ENCODE data around the gene NLGN1. TPM values are rescaled to one million over a fixed set of nuclear protein-coding genes. Genes with fewer than 3 reads are reported as not detected.

NLGN1 gene
- total RNA-seq, 1 experiment from 2014 or later: 5.2 TPM

DNA sequence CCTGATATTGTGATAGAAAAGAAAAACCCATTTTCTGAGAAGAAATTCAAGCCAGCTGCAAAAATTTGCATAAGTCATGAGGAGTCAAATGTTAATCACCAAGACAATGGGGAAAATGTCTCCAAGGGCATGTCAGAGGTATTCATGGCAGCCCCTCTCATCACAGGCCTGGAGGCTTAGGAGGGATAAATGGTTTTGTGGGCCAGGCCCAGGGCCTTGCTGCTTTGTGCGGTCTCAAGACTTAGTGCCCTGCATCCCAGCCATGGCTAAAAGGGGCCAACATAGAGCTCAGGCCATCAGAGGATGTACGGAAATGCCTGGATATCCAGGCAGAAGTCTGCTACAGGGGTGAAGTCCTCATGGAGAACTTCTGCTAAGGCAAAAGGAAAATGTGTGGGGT, 631.1 kb downstream of the NLGN1 start:
- no peak overlapping the region for H2BK5ac ChIP-seq (ENCODE audit: insufficient read length, low read length)

More for the DNA sequence above, 631.1 kb downstream of the NLGN1 start:
- H3K4me2 ChIP-seq (ENCODE audit: insufficient read depth, insufficient read length, low read length): no peak overlapping the region
- H2AFZ ChIP-seq (ENCODE audit: low read length): no peak overlapping the region
- no peaks in the 10 kb centered on the region for H3K4me1 ChIP-seq (ENCODE audit: insufficient read depth, low read length)
- no peak overlapping the region for H3K23ac ChIP-seq (ENCODE audit: insufficient read length, low read depth, low read length)
- H3K18ac ChIP-seq (ENCODE audit: insufficient read length, low read depth, low read length): no peak overlapping the region
- H2BK15ac ChIP-seq (ENCODE audit: low read depth, low read length): no peak overlapping the region
- H3K4me3 Mint-ChIP-seq: no peak overlapping the region
- no peak overlapping the region for H3T11ph ChIP-seq (ENCODE audit: low read length)
- H4K5ac ChIP-seq (ENCODE audit: insufficient read length, low read depth, low read length): no peak overlapping the region
- H3K23me2 ChIP-seq (ENCODE audit: insufficient read length, low read depth, low read length, poor library complexity, severe bottlenecking): no peaks in the 10 kb centered on the region
- H3K56ac ChIP-seq (ENCODE audit: insufficient read length, low read depth, low read length): no peak overlapping the region
- peaks cover 1% of the 10 kb centered on the region; the same call in 1 of the 2 replicates for H3K27me3 Mint-ChIP-seq (ENCODE audit: low read depth)
- no peak overlapping the region for H3K14ac ChIP-seq (ENCODE audit: insufficient read depth, low read length)
- H2BK12ac ChIP-seq (ENCODE audit: insufficient read length, low read depth, low read length): no peak overlapping the region
- H3K79me1 ChIP-seq (ENCODE audit: insufficient read depth, low read depth, low read length, poor library complexity, severe bottlenecking): no peaks in the 10 kb centered on the region
- H2AK5ac ChIP-seq (ENCODE audit: insufficient read length, low read length): no peak overlapping the region
- TF ChIP-seq, protein P1, sequence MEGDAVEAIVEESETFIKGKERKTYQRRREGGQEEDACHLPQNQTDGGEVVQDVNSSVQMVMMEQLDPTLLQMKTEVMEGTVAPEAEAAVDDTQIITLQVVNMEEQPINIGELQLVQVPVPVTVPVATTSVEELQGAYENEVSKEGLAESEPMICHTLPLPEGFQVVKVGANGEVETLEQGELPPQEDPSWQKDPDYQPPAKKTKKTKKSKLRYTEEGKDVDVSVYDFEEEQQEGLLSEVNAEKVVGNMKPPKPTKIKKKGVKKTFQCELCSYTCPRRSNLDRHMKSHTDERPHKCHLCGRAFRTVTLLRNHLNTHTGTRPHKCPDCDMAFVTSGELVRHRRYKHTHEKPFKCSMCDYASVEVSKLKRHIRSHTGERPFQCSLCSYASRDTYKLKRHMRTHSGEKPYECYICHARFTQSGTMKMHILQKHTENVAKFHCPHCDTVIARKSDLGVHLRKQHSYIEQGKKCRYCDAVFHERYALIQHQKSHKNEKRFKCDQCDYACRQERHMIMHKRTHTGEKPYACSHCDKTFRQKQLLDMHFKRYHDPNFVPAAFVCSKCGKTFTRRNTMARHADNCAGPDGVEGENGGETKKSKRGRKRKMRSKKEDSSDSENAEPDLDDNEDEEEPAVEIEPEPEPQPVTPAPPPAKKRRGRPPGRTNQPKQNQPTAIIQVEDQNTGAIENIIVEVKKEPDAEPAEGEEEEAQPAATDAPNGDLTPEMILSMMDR (conservative IDR thresholded peaks at IDR 0.05): no peak
- H3K9ac ChIP-seq (ENCODE audit: extremely low read depth, insufficient read length, low read length): no peak overlapping the region
- peaks cover 31 to 35% of the 10 kb centered on the region in 2 experiments for H3K9me3 Mint-ChIP-seq
- peaks cover 15% of the 10 kb centered on the region for H3K9me3 ChIP-seq (ENCODE audit: control insufficient read depth, low read depth, low read length)
- H4K91ac ChIP-seq (ENCODE audit: insufficient read length, low read depth, low read length): no peak overlapping the region
- peaks cover 21 to 41% (median 29%) of the 10 kb centered on the region in 3 experiments for H3K36me3 Mint-ChIP-seq (ENCODE audit: insufficient read depth in 1 of 3, low read depth in 3 of 3)
- no peak overlapping the region for H3K27ac ChIP-seq (ENCODE audit: insufficient read length, low read depth, low read length)
- no peak for DNase-seq
- WGBS (ENCODE audit: extremely low coverage, insufficient read length, low lambda C conversion rate): no CpG with 5 or more reads among the region's 2 CpGs
- no peak overlapping the region for H4K8ac ChIP-seq (replicated peaks; ENCODE audit: insufficient read length, low read depth, low read length)
- H3K27ac Mint-ChIP-seq: no peak overlapping the region
- H2BK20ac ChIP-seq (ENCODE audit: low read depth, low read length, poor library complexity, severe bottlenecking): no peak overlapping the region
- H3K4ac ChIP-seq (ENCODE audit: low read depth, low read length): no peak overlapping the region
- H3K4me1 Mint-ChIP-seq: peaks cover 5 to 6% of the 10 kb centered on the region in 2 experiments
- no peaks in the 10 kb centered on the region for H3K27me3 ChIP-seq (ENCODE audit: insufficient read depth, low read length)
- H2BK120ac ChIP-seq (ENCODE audit: low read depth, low read length, poor library complexity, severe bottlenecking): no peak overlapping the region
- no peaks in the 10 kb centered on the region for H4K20me1 ChIP-seq (ENCODE audit: control insufficient read depth, insufficient read depth, insufficient read length)
- H3K79me2 ChIP-seq (ENCODE audit: insufficient read depth, low read length): no peaks in the 10 kb centered on the region

Data from H9 (cell line).